ENCODE measurements around the gene CHD1.

The CHD1 gene

DNA sequence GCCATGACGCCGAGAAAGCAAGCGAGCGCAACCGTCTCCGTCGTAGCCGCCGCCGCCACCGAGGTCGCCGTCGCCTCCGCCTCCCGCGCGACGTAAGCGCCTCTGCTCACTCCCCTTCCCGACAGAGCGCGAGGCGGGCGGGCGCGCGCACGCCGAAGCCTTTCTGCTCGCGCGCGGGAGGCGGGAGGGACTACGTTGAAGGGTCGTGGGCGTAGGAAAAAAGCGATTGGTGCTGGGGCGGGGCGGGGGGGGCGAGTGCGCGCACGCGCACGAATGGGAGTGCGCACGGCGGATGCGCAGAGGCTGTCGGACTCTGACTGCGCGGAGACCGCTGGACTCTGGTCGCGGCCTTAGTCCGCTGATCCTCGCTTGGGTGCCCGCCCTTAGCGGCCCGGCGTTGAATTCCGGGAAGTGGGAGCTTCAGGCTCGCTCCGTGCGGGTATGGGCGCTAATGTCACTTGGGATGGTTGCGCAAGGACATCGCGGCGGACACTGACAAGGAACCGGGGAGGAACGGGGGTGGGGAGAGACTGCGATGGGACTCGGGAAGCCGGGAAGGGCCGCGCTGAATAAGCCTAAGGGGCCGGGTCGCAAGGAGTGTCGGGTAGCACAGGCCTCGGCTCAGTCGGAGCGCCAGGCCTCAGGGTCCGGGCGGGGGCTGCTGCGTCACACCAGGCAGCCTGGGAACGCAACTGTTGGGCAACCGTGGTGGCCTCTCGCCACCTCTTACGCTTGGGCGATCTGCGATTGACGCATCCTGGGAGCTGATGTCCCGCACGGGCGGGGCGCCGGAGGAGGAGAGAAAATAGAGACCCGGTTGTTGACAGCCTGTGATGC is at the start of gene CHD1:
CHD1 (minus strand) TSS at position 135 of the 837 bp plus-strand sequence. CDS start 2,621 bp downstream, outside the sequence.
- peak; percentile 99 for DNase-seq (ENCODE audit: low read depth)
- TF ChIP-seq, protein P1, sequence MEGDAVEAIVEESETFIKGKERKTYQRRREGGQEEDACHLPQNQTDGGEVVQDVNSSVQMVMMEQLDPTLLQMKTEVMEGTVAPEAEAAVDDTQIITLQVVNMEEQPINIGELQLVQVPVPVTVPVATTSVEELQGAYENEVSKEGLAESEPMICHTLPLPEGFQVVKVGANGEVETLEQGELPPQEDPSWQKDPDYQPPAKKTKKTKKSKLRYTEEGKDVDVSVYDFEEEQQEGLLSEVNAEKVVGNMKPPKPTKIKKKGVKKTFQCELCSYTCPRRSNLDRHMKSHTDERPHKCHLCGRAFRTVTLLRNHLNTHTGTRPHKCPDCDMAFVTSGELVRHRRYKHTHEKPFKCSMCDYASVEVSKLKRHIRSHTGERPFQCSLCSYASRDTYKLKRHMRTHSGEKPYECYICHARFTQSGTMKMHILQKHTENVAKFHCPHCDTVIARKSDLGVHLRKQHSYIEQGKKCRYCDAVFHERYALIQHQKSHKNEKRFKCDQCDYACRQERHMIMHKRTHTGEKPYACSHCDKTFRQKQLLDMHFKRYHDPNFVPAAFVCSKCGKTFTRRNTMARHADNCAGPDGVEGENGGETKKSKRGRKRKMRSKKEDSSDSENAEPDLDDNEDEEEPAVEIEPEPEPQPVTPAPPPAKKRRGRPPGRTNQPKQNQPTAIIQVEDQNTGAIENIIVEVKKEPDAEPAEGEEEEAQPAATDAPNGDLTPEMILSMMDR (IDR thresholded peaks at IDR 0.05; ENCODE audit: insufficient read depth, low read depth, low read length, missing control alignments) = no peak
- H3K4me3 ChIP-seq (ENCODE audit: low read depth, low read length) = peak within 1 kb of the TSS; percentile 99

DNA sequence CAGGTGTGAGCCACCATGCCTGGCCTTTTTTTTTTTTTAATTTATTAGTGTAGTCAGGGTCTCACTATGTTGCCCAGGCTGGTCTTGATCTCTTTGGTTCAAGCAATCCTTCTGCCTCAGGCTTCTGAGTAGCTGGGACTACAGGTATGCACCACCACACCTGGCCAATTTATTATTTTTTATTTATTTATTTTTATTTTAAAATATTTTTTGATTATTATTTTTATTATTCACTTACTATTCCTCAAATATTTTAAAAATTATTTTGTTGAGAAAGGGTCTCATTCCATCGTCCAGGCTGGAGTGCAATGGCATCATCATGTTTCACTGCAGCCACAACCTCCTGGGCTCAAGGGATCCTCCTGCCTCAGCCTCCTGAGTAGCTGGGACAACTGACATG is 49.7 kb upstream of the CHD1 start:
- DNase-seq (ENCODE audit: low read depth) = no peak
- no peak overlapping the region for H3K4me3 ChIP-seq (ENCODE audit: low read depth, low read length)
- TF ChIP-seq, protein P1 (IDR thresholded peaks at IDR 0.05; ENCODE audit: insufficient read depth, low read depth, low read length, missing control alignments) = no peak

DNA sequence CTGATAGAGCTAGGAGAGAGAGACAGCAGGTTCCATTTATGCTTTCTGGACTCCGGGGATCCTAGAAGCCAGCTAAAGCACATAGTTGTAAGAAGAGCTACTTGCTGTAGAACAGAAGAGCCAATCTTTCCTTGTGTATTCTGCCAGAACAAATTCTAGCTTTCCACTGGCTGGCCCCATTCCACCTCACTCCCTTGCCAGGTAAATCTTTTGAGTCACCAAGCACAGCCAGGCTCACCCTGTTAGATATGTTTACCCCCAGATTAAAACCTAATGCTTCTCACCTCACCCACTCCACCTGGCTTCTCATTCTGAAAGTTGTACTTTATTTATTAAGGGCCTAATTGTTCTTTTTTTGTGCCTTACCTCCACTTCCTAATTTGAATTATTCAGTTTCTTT is 48.9 kb upstream of the CHD1 start:
- TF ChIP-seq, protein P1 (IDR thresholded peaks at IDR 0.05; ENCODE audit: insufficient read depth, low read depth, low read length, missing control alignments) = no peak
- DNase-seq (ENCODE audit: low read depth) = no peak
- no peak overlapping the region for H3K4me3 ChIP-seq (ENCODE audit: low read depth, low read length)

DNA sequence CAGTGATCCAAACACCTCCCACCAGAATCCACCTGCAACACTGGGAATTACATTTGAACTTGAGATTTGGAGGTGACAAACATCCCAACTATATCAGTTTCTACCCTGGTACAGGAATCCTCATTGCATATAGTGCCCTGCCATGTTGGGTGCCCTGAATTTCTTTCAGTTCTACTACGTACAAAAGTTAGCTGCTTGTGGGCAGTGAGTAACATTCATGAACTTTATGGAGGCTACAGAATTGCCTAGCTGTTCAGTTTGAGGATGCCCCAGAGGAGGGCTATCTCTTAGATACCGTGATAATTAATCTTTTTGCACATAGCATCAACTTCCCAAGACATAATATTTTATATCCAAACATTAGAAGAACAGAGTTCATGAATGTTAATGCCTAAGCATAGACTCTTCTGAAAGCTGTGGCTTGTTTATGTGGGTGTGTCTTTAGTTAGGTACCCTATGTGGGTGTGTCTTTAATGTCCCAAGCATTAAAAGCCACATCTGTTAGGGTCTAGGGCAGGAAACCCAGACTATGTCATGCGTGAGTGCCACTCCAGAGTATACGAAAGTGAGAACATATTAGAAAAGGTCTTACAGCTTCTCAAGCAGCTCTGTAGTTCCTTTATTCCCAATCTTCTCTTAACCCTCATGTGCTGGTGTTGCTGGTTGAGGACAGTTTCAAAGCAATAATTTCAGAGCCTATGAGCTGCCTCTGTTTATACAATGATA is 47.0 kb upstream of the CHD1 start:
- TF ChIP-seq, protein P1 (IDR thresholded peaks at IDR 0.05; ENCODE audit: insufficient read depth, low read depth, low read length, missing control alignments) = no peak
- H3K4me3 ChIP-seq (ENCODE audit: low read depth, low read length) = no peak overlapping the region
- DNase-seq (ENCODE audit: low read depth) = peak; percentile 57

DNA sequence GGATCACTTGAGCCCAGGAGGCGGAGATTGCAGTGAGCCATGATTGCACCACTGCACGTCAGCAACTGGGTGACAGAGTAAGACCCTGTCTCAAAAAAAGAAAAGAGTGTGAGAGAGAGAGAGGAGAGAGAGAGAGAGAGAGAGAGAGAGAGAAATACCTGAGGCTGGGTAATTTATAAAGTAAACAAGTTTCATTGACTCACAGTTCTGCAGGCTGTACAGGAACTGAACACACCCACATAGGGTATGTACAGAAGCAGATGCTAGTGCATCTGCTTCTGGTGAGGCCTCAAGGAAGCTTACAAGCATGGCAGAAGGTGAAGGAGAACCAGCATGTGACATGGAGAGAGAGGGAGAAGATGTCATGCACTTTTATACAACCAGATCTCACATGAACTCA is 46.4 kb upstream of the CHD1 start:
- TF ChIP-seq, protein P1 (IDR thresholded peaks at IDR 0.05; ENCODE audit: insufficient read depth, low read depth, low read length, missing control alignments) = no peak
- peak; percentile 10 for DNase-seq (ENCODE audit: low read depth)
- no peak overlapping the region for H3K4me3 ChIP-seq (ENCODE audit: low read depth, low read length)

DNA sequence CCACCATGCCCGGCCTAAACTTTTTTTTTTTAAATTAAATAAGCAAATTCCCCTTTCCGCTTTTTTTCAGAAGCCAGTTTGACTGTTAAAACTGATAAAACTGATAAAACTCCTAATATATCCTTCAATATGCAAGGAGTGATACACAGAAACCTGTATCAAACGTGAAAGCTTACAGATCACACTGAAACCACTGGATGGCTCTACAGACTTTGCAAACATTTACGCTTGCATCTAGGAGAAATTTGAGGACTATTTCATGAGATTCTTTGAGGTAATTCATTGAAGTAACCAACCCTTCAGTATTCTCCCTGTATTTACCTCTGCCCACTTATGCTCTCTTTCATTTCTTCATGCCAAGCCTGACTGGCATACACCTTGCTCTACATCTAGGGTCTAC is 40.6 kb upstream of the CHD1 start:
- H3K4me3 ChIP-seq (ENCODE audit: low read depth, low read length) = no peak overlapping the region
- DNase-seq (ENCODE audit: low read depth) = peak; percentile 8
- TF ChIP-seq, protein P1 (IDR thresholded peaks at IDR 0.05; ENCODE audit: insufficient read depth, low read depth, low read length, missing control alignments) = no peak

All from GM12865 (cell line).